HCT116 (cell line): Measurements from ENCODE around the gene ZNF576. TPM values are rescaled to one million over a fixed set of nuclear protein-coding genes. Genes with fewer than 3 reads are reported as not detected.
A peak's percentile ranks its signal among the peaks of the same experiment; 100 is the strongest.

Experiments used
- ATAC-seq: fragments of 200-7000 bp; cut with Tn5 transposase; 2 replicates; pipeline ENCODE4 v1.9.1; 2020; ENCODE audit warnings: mild to moderate bottlenecking, moderate library complexity
- BruUV-seq: library from RNA; stranded (reverse); fragments of 400-500 nt; replicated peaks from 2 replicates; lab custom pipeline; 2021; lab: Mats Ljungman, UMichigan
- CTCF ChIA-PET: fragments of 300-600 bp; sonication (Branson Sonifier 250); formaldehyde crosslinking; loops from one replicate; lab custom pipeline; 2021; ENCODE audit warnings: antibody characterized with exemption; lab: Charles Lee
- POLR2A ChIA-PET: fragments of 300-600, 350-600 bp; sonication (Branson Sonifier 250); formaldehyde crosslinking; loops from one replicate; lab custom pipeline; 2021; ENCODE audit warnings: antibody characterized with exemption; lab: Charles Lee
- RAD21 ChIA-PET, 2 experiments: fragments of 300-600 bp; sonication (Branson Sonifier 250); formaldehyde crosslinking; loops; one replicate each; lab custom pipeline; 2023; ENCODE audit warnings: low total read pairs in 2 of 2; ENCODE audit not compliant: uncharacterized antibody in 2 of 2, unreplicated experiment in 2 of 2, low non-redundant PET in 1 of 2; lab: Charles Lee
- DNase-seq: peaks from one replicate; pipeline ENCODE4 v3.0.0-alpha.2; 2010; ENCODE audit warnings: low read depth, low spot score
- H2AFZ ChIP-seq: fragments of 200-600 bp; shearing (Covaris generic), sonication (generic); 2 replicates; pipeline ENCODE4 v1.6.1; 2017; ENCODE audit warnings: low read depth, mixed run types, mixed read lengths, antibody characterized with exemption, low read length; ENCODE audit not compliant: poor library complexity, severe bottlenecking
- H3K27ac ChIP-seq: 2 replicates; pipeline ENCODE4 v1.5.1; 2012; ENCODE audit warnings: low read depth, low read length
- H3K27me3 ChIP-seq: fragments of 200-600 bp; sonication (generic); 2 replicates; pipeline ENCODE4 v1.6.1; 2016; ENCODE audit warnings: mixed run types, low read length, mixed read lengths; ENCODE audit not compliant: insufficient read depth
- H3K36me3 ChIP-seq, 2 experiments: fragments of 200-500 bp in 1 of 2; fragments of 200-600 bp in 1 of 2; sonication (Bioruptor generic) in 1 of 2; sonication (generic) in 1 of 2; 2 replicates each; pipeline versions ENCODE4 v1.5.1 to v1.6.1; 2014 to 2016; ENCODE audit warnings: low read length in 2 of 2, inconsistent platforms in 1 of 2, mixed read lengths in 1 of 2, mixed run types in 1 of 2; ENCODE audit not compliant: insufficient read depth in 2 of 2, control insufficient read depth in 1 of 2
- H3K4me1 ChIP-seq, 2 experiments: fragments of 200-600 bp in 1 of 2; sonication (generic) in 1 of 2; 2 replicates each; pipeline versions ENCODE4 v1.5.1 to v1.6.1; 2012 to 2017; ENCODE audit warnings: low read length in 2 of 2, inconsistent platforms in 1 of 2, mild to moderate bottlenecking in 1 of 2, mixed read lengths in 1 of 2, mixed run types in 1 of 2, moderate library complexity in 1 of 2; ENCODE audit not compliant: insufficient read depth in 2 of 2, control insufficient read depth in 1 of 2
- H3K4me2 ChIP-seq: fragments of 200-600 bp; sonication (generic); 2 replicates; pipeline ENCODE4 v1.6.1; 2017; ENCODE audit warnings: mixed run types, low read length, mixed read lengths
- H3K4me3 ChIP-seq, 2 experiments: fragments of 200-600 bp in 1 of 2; sonication (generic) in 1 of 2; replicated peaks in 1 of 2; 2 replicates each; pipeline ENCODE4 v1.5.1; 2011 to 2016; ENCODE audit warnings: low read length in 2 of 2, control low read depth in 1 of 2, low read depth in 1 of 2, mild to moderate bottlenecking in 1 of 2, mixed read lengths in 1 of 2, mixed run types in 1 of 2
- H3K79me2 ChIP-seq: fragments of 200-600 bp; sonication (generic); 2 replicates; pipeline ENCODE4 v1.6.1; 2017; ENCODE audit warnings: mild to moderate bottlenecking, mixed run types, low read length, moderate library complexity, mixed read lengths; ENCODE audit not compliant: insufficient read depth
- H3K9ac ChIP-seq: fragments of 200-600 bp; sonication (generic); 2 replicates; pipeline ENCODE4 v1.6.1; 2016; ENCODE audit warnings: low read length, mixed read lengths
- H3K9me2 ChIP-seq: fragments of 200-600 bp; sonication (generic), shearing (Covaris generic); 2 replicates; pipeline ENCODE4 v1.6.1; 2017; ENCODE audit warnings: mixed run types, mild to moderate bottlenecking, moderate library complexity; ENCODE audit not compliant: insufficient read depth
- H3K9me3 ChIP-seq, 2 experiments: fragments of 200-500 bp in 1 of 2; fragments of 200-600 bp in 1 of 2; sonication (Bioruptor generic) in 1 of 2; sonication (generic) in 1 of 2; 2 replicates each; pipeline ENCODE4 v1.6.1; 2014 to 2017; ENCODE audit warnings: low read length in 2 of 2, mixed read lengths in 2 of 2, inconsistent platforms in 1 of 2, low read depth in 1 of 2, mild to moderate bottlenecking in 1 of 2, mixed run types in 1 of 2, moderate library complexity in 1 of 2; ENCODE audit not compliant: control insufficient read depth in 1 of 2, insufficient read depth in 1 of 2
- H4K20me1 ChIP-seq: fragments of 200-600 bp; sonication (generic), shearing (Covaris generic); 2 replicates; pipeline ENCODE4 v1.6.1; 2017; ENCODE audit warnings: mixed run types, mild to moderate bottlenecking, moderate library complexity; ENCODE audit not compliant: insufficient read depth
- CBX3 ChIP-seq: IDR thresholded peaks from 2 replicates; pipeline ENCODE4 v1.6.1; 2012; ENCODE audit warnings: low read depth
- CEBPB ChIP-seq: IDR thresholded peaks from 2 replicates; pipeline ENCODE4 v1.6.1; 2012; ENCODE audit warnings: low read depth
- EGR1 ChIP-seq: IDR thresholded peaks from 2 replicates; pipeline ENCODE4 v1.6.1; 2012; ENCODE audit warnings: low read depth
- ELF1 ChIP-seq: IDR thresholded peaks from 2 replicates; pipeline ENCODE4 v1.6.1; 2012; ENCODE audit warnings: low read depth, borderline replicate concordance
- EZH2phosphoT487 ChIP-seq: fragments of 200-600 bp; IDR thresholded peaks from 2 replicates; pipeline ENCODE4 v1.6.1; 2018; ENCODE audit warnings: antibody characterized with exemption, borderline replicate concordance
- FOSL1 ChIP-seq: IDR thresholded peaks from 2 replicates; pipeline ENCODE4 v1.6.1; 2012; ENCODE audit warnings: low read depth
- JUND ChIP-seq: IDR thresholded peaks from 2 replicates; pipeline ENCODE4 v1.6.1; 2012
- MAX ChIP-seq: IDR thresholded peaks from 2 replicates; pipeline ENCODE4 v1.6.1; 2012
- POLR2A ChIP-seq: IDR thresholded peaks from 2 replicates; pipeline ENCODE4 v1.7.0; 2011; ENCODE audit warnings: borderline replicate concordance; ENCODE audit not compliant: insufficient read depth, insufficient read length; ENCODE audit errors: extremely low read depth
- POLR2AphosphoS5 ChIP-seq: IDR thresholded peaks from 2 replicates; pipeline ENCODE4 v1.6.1; 2011; ENCODE audit warnings: mild to moderate bottlenecking, low read depth, low read length, moderate library complexity
- SIN3A ChIP-seq: IDR thresholded peaks from 2 replicates; pipeline ENCODE4 v1.6.1; 2012; ENCODE audit warnings: low read depth
- SP1 ChIP-seq: IDR thresholded peaks from 2 replicates; pipeline ENCODE4 v1.6.1; 2012; ENCODE audit warnings: low read depth
- SRF ChIP-seq: IDR thresholded peaks from 2 replicates; pipeline ENCODE4 v1.6.1; 2012; ENCODE audit warnings: low read depth
- TCF7L2 ChIP-seq: IDR thresholded peaks from 2 replicates; pipeline ENCODE4 v1.7.0; 2011; ENCODE audit warnings: borderline replicate concordance, inconsistent platforms; ENCODE audit not compliant: insufficient read depth, insufficient read length; ENCODE audit errors: extremely low read depth
- YY1 ChIP-seq: IDR thresholded peaks from 2 replicates; pipeline ENCODE4 v1.6.1; 2011; ENCODE audit warnings: low read length, low read depth, moderate library complexity, mild to moderate bottlenecking; ENCODE audit not compliant: insufficient replicate concordance; ENCODE audit errors: extremely low read depth
- ZBTB33 ChIP-seq: IDR thresholded peaks from 2 replicates; pipeline ENCODE4 v1.6.1; 2011; ENCODE audit warnings: mild to moderate bottlenecking, low read length, moderate library complexity; ENCODE audit not compliant: insufficient replicate concordance; ENCODE audit errors: extremely low read depth
- ZFX ChIP-seq: fragments of 450-650 bp; IDR thresholded peaks from 2 replicates; pipeline ENCODE4 v1.6.1; 2017
- intact Hi-C: fragments of 100-400 bp; cut with micrococcal nuclease; formaldehyde crosslinking; loops from 2 replicates; pipeline ENCODE4 v1.10.0; 2022
- total RNA-seq: library from RNA; stranded (reverse); gene quantifications from one replicate; pipeline ENCODE4 v1.2.1, GENCODE V29; 2021; ENCODE audit not compliant: unreplicated experiment
- TF ChIP-seq, protein P1 (sequence below): IDR thresholded peaks from 2 replicates; pipeline ENCODE4 v1.6.1; 2012; ENCODE audit warnings: low read depth
- TF ChIP-seq, protein P2 (sequence below): IDR thresholded peaks from 2 replicates; pipeline ENCODE4 v1.6.1; 2012

ZNF576 gene
- total RNA-seq, 1 experiment from 2014 or later, result 11.2 TPM

GRCh38 chr19:43619262-43620060 is 23.1 kb downstream of the ZNF576 start, which contains the start of gene ZNF428:
ZNF428 (minus strand) TSS chr19:43619629; CDS start chr19:43614304, 5,325 bp downstream.
- H3K79me2 ChIP-seq, result peaks cover 27% of the 10 kb centered on the region
- ChIA-PET RAD21 (no interaction called here), CTCF (no interaction called here), POLR2A (no interaction called here)
- no TSS peak for BruUV-seq
- H3K27me3 ChIP-seq, result no peaks in the 10 kb centered on the region
- ATAC-seq (peak; percentile 88), DNase-seq (peak; percentile 61)
- no peaks in the 10 kb centered on the region for H3K9me3 ChIP-seq
- H3K9me2 ChIP-seq, result no peaks in the 10 kb centered on the region
- H3K36me3 ChIP-seq, result no peaks in the 10 kb centered on the region
- H3K9ac ChIP-seq, result peak within 1 kb of the TSS; percentile 72
- H3K4me2 ChIP-seq, result peak within 1 kb of the TSS; percentile 99
- H3K4me1 ChIP-seq, result peaks cover 14 to 31% of the 10 kb centered on the region in 2 experiments
- intact Hi-C loops, result loop anchor here (1.0 kb wide), 1 partner anchor 23 kb away; the partner anchor contains the start of genes IRGQ and ZNF576
- H3K4me3 ChIP-seq, result peak within 1 kb of the TSS; percentile 77 to 84
- no peaks in the 10 kb centered on the region for H4K20me1 ChIP-seq
- peak within 1 kb of the TSS; percentile 91 for H3K27ac ChIP-seq
- H2AFZ ChIP-seq, result peak within 1 kb of the TSS; percentile 66
- no peak for TF ChIP-seq ZBTB33
- TF ChIP-seq YY1, result no peak
- peak; percentile 73; the same call in 1 of the 2 replicates for TF ChIP-seq POLR2AphosphoS5
- TF ChIP-seq CBX3, result no peak; the same call in 1 of the 2 replicates
- TF ChIP-seq, protein P1, sequence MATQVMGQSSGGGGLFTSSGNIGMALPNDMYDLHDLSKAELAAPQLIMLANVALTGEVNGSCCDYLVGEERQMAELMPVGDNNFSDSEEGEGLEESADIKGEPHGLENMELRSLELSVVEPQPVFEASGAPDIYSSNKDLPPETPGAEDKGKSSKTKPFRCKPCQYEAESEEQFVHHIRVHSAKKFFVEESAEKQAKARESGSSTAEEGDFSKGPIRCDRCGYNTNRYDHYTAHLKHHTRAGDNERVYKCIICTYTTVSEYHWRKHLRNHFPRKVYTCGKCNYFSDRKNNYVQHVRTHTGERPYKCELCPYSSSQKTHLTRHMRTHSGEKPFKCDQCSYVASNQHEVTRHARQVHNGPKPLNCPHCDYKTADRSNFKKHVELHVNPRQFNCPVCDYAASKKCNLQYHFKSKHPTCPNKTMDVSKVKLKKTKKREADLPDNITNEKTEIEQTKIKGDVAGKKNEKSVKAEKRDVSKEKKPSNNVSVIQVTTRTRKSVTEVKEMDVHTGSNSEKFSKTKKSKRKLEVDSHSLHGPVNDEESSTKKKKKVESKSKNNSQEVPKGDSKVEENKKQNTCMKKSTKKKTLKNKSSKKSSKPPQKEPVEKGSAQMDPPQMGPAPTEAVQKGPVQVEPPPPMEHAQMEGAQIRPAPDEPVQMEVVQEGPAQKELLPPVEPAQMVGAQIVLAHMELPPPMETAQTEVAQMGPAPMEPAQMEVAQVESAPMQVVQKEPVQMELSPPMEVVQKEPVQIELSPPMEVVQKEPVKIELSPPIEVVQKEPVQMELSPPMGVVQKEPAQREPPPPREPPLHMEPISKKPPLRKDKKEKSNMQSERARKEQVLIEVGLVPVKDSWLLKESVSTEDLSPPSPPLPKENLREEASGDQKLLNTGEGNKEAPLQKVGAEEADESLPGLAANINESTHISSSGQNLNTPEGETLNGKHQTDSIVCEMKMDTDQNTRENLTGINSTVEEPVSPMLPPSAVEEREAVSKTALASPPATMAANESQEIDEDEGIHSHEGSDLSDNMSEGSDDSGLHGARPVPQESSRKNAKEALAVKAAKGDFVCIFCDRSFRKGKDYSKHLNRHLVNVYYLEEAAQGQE, result no peak
- TF ChIP-seq EZH2phosphoT487, result no peak
- TF ChIP-seq ZFX, result peak; percentile 70; the same call in 1 of the 2 replicates
- peak; percentile 72 for TF ChIP-seq POLR2A
- TF ChIP-seq, protein P2, sequence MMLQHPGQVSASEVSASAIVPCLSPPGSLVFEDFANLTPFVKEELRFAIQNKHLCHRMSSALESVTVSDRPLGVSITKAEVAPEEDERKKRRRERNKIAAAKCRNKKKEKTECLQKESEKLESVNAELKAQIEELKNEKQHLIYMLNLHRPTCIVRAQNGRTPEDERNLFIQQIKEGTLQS, result no peak
- no peak for TF ChIP-seq EGR1
- no peak for TF ChIP-seq SRF
- TF ChIP-seq TCF7L2, result peak; percentile 90
- TF ChIP-seq MAX, result peak; percentile 49; the same call in 1 of the 2 replicates
- TF ChIP-seq CEBPB, result no peak
- TF ChIP-seq ELF1, result no peak
- TF ChIP-seq SP1, result no peak
- no peak for TF ChIP-seq FOSL1
- TF ChIP-seq JUND, result no peak
- TF ChIP-seq SIN3A, result peak; percentile 77
